ENCODE results near the gene DOCK6. TPM values are rescaled to one million over a fixed set of nuclear protein-coding genes. Genes with fewer than 3 reads are reported as not detected.

The DOCK6 gene, protein sequence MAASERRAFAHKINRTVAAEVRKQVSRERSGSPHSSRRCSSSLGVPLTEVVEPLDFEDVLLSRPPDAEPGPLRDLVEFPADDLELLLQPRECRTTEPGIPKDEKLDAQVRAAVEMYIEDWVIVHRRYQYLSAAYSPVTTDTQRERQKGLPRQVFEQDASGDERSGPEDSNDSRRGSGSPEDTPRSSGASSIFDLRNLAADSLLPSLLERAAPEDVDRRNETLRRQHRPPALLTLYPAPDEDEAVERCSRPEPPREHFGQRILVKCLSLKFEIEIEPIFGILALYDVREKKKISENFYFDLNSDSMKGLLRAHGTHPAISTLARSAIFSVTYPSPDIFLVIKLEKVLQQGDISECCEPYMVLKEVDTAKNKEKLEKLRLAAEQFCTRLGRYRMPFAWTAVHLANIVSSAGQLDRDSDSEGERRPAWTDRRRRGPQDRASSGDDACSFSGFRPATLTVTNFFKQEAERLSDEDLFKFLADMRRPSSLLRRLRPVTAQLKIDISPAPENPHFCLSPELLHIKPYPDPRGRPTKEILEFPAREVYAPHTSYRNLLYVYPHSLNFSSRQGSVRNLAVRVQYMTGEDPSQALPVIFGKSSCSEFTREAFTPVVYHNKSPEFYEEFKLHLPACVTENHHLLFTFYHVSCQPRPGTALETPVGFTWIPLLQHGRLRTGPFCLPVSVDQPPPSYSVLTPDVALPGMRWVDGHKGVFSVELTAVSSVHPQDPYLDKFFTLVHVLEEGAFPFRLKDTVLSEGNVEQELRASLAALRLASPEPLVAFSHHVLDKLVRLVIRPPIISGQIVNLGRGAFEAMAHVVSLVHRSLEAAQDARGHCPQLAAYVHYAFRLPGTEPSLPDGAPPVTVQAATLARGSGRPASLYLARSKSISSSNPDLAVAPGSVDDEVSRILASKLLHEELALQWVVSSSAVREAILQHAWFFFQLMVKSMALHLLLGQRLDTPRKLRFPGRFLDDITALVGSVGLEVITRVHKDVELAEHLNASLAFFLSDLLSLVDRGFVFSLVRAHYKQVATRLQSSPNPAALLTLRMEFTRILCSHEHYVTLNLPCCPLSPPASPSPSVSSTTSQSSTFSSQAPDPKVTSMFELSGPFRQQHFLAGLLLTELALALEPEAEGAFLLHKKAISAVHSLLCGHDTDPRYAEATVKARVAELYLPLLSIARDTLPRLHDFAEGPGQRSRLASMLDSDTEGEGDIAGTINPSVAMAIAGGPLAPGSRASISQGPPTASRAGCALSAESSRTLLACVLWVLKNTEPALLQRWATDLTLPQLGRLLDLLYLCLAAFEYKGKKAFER (N-terminal part only)
- total RNA-seq, result 1 to 10 TPM in 2 of 5 experiments, under 1 TPM in 1, not detected in 2; 0.73 to 5.2 (median 1.5) TPM
- polyA plus RNA-seq, result not detected
- total RNA-seq, result not detected

DNA sequence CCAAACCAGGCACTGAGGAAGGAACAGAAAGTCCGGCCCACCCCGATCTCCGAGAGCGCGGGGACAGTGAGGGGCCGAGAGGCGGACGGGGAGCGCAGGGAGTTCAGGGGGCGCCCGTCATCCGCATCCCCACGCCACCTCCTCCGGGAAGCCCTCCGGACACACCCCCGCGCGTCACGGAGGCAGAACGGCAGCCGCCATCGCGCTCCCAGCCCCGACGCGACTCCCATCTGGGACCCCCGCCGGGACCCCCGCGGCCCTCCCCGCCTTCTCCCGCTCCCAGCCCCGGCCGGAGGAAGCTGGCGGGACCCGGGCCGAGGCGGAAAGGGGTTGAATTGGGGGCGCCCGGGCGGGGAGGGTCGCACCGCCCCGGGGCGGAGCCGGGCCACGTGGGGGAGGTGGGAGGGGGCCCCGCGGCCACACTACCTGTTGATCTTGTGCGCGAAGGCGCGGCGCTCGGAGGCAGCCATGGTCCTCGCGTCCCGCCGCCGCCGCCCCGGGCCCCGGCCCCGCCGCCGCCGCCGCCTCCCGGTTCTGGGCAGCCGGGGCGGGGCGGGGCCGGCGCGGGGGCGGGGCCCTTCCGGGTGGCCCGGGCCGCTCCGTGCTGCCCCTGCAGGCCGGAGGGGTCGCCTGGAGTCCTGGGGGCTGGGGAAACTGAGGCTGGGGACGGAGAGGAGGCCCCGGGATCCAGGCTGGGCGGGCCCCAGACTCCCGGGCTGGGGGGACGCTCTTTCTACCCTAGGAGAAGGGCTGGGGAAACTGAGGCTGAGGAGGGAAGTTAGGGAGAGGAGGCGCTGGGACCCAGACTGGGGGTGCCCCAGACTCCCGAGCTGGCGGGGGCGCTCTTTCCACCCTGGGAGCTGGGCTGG lies at the start of gene DOCK6:
Gene DOCK6, minus strand, starts transcription at position 554 of the 869 bp plus-strand sequence. Its CDS starts 84 bp downstream, at position 470.
- Mint-ChIP-seq H3K27me3 (peaks cover 33 to 71% (median 42%) of the 10 kb centered on the region in 5 donors), H3K36me3 (no peaks in the 10 kb centered on the region), H3K9me3 (peaks cover 0 to 4% (median 0%) of the 10 kb centered on the region in 11 donors), H3K4me3 (peak within 1 kb of the TSS; percentile 49 to 85 (median 72)), H3K4me1 (peaks cover 0 to 7% (median 3%) of the 10 kb centered on the region in 7 donors), H3K27ac (no peak within 1 kb of the TSS)
- Histone ChIP-seq H3K9me3 (ENCODE audit: control insufficient read depth in 2 of 3, low read length in 3 of 3) (no peaks in the 10 kb centered on the region), H3K4me1 (ENCODE audit: control insufficient read depth in 2 of 2, insufficient read depth in 2 of 2, low read length in 2 of 2) (no peaks in the 10 kb centered on the region), H3K36me3 (ENCODE audit: control insufficient read depth in 2 of 3, insufficient read depth in 3 of 3, low read length in 3 of 3) (no peaks in the 10 kb centered on the region), H3K27ac (ENCODE audit: low read depth, low read length) (no peak within 1 kb of the TSS), H3K4me3 (ENCODE audit: low read length) (no peak within 1 kb of the TSS), H3K27me3 (ENCODE audit: control insufficient read depth in 2 of 2, insufficient read depth in 2 of 2, low read length in 2 of 2) (peaks cover 0 to 14% of the 10 kb centered on the region in 2 donors)
- CTCF ChIA-PET, result no interaction called here
- intact Hi-C loops (cut with micrococcal nuclease), result no loop called here
- POLR2A ChIA-PET, result no interaction called here
- peak; percentile 64 for ATAC-seq
- peak in 1 of 9 donors; percentile 46 for DNase-seq

DNA sequence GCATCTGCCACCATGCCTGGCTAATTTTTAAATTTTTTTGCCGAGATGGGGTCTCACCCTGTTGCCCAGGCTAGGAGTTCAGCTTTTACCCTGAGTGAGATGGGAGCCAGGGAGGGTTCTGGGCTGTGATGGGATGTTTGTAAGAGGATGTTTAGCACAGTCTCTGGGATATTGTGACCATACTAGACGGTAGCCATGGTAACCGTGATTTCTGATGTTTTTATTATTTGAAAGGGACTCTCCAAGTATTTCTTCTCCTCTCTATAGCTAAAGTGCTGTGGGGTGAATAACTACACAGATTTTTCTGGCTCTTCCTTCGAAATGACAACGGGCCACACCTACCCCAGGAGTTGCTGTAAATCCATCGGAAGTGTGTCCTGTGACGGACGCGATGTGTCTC lies 44.0 kb upstream of the DOCK6 start:
- H3K27ac ChIP-seq (ENCODE audit: low read depth, low read length), result no peak overlapping the region
- H3K27me3 Mint-ChIP-seq, result peaks cover 0 to 17% (median 7%) of the 10 kb centered on the region in 5 donors
- H3K27ac Mint-ChIP-seq, result no peak overlapping the region
- no peaks in the 10 kb centered on the region for H3K27me3 ChIP-seq (ENCODE audit: control insufficient read depth in 2 of 2, insufficient read depth in 2 of 2, low read length in 2 of 2)
- H3K9me3 Mint-ChIP-seq, result peaks cover 0 to 2% (median 0%) of the 10 kb centered on the region in 11 donors
- ATAC-seq, result no peak
- H3K4me3 Mint-ChIP-seq, result no peak overlapping the region
- H3K36me3 ChIP-seq (ENCODE audit: control insufficient read depth in 2 of 3, insufficient read depth in 3 of 3, low read length in 3 of 3), result no peaks in the 10 kb centered on the region
- no peaks in the 10 kb centered on the region for H3K9me3 ChIP-seq (ENCODE audit: control insufficient read depth in 2 of 3, low read length in 3 of 3)
- no peaks in the 10 kb centered on the region for H3K4me1 ChIP-seq (ENCODE audit: control insufficient read depth in 2 of 2, insufficient read depth in 2 of 2, low read length in 2 of 2)
- DNase-seq, result no peak
- no peak overlapping the region for H3K4me3 ChIP-seq (ENCODE audit: low read length)
- no peaks in the 10 kb centered on the region for H3K36me3 Mint-ChIP-seq
- POLR2A ChIA-PET, result no interaction called here
- CTCF ChIA-PET, result no interaction called here
- H3K4me1 Mint-ChIP-seq, result no peaks in the 10 kb centered on the region
- intact Hi-C loops (cut with micrococcal nuclease), result no loop called here

DNA sequence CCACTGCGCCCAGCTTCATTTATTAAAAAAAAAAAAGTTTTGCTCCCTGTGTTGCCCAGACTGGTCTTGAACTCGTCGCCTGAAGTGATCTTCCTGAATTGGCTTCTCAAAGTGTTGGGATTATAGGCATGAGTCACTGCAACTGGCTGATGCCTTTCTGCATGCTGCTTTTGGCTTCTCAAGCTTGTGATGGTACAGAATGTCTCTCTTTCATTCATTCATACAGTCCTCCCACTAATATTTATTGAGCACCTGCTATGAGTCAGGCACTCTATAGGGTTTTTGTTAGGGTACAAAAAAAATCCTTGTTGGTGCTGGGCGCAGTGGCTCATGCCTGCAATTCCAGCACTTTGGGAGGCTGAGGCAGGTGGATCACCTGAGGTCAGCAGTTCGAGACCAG lies 42.6 kb upstream of the DOCK6 start:
- H3K27ac Mint-ChIP-seq, result no peak overlapping the region
- Histone ChIP-seq H3K4me1 (ENCODE audit: control insufficient read depth in 2 of 2, insufficient read depth in 2 of 2, low read length in 2 of 2) (no peaks in the 10 kb centered on the region), H3K4me3 (ENCODE audit: low read length) (no peak overlapping the region), H3K27me3 (ENCODE audit: control insufficient read depth in 2 of 2, insufficient read depth in 2 of 2, low read length in 2 of 2) (no peaks in the 10 kb centered on the region), H3K9me3 (ENCODE audit: control insufficient read depth in 2 of 3, low read length in 3 of 3) (no peaks in the 10 kb centered on the region), H3K36me3 (ENCODE audit: control insufficient read depth in 2 of 3, insufficient read depth in 3 of 3, low read length in 3 of 3) (no peaks in the 10 kb centered on the region), H3K27ac (ENCODE audit: low read depth, low read length) (no peak overlapping the region)
- peaks cover 0 to 20% (median 7%) of the 10 kb centered on the region in 5 donors for H3K27me3 Mint-ChIP-seq
- DNase-seq, result no peak
- ChIA-PET CTCF (interaction anchor here (1.0 kb wide), 1 partner anchor 61 kb away, joined by 4 read pairs; no protein-coding TSS in a partner anchor), POLR2A (no interaction called here)
- H3K4me3 Mint-ChIP-seq, result no peak overlapping the region
- H3K36me3 Mint-ChIP-seq, result no peaks in the 10 kb centered on the region
- no peaks in the 10 kb centered on the region for H3K4me1 Mint-ChIP-seq
- no peaks in the 10 kb centered on the region for H3K9me3 Mint-ChIP-seq
- intact Hi-C loops (cut with micrococcal nuclease), result no loop called here
- ATAC-seq, result no peak

DNA sequence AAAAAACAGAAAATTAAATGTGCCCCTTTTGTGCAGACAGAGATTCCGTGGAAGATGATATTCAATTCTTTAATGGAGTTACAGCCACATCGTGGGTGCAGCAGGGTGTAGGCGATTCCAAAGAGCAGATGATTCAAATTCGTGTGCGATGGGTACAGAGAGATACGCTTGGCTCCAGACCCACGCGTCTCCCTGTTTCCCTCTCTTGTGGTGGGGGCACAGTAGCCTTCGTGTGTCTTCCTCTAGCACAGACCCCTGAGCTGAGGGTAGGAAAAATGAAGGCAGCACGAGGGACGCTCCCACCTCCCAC lies 38.4 kb upstream of the DOCK6 start:
- Mint-ChIP-seq H3K27ac (no peak overlapping the region), H3K9me3 (no peaks in the 10 kb centered on the region), H3K4me1 (no peaks in the 10 kb centered on the region), H3K27me3 (peaks cover 0 to 34% (median 10%) of the 10 kb centered on the region in 5 donors), H3K4me3 (no peak overlapping the region), H3K36me3 (no peaks in the 10 kb centered on the region)
- POLR2A ChIA-PET, result no interaction called here
- CTCF ChIA-PET, result no interaction called here
- DNase-seq (no peak), ATAC-seq (no peak)
- H3K27ac ChIP-seq (ENCODE audit: low read depth, low read length), result no peak overlapping the region
- no peaks in the 10 kb centered on the region for H3K27me3 ChIP-seq (ENCODE audit: control insufficient read depth in 2 of 2, insufficient read depth in 2 of 2, low read length in 2 of 2)
- intact Hi-C loops (cut with micrococcal nuclease), result no loop called here
- no peak overlapping the region for H3K4me3 ChIP-seq (ENCODE audit: low read length)
- H3K9me3 ChIP-seq (ENCODE audit: control insufficient read depth in 2 of 3, low read length in 3 of 3), result no peaks in the 10 kb centered on the region
- no peaks in the 10 kb centered on the region for H3K4me1 ChIP-seq (ENCODE audit: control insufficient read depth in 2 of 2, insufficient read depth in 2 of 2, low read length in 2 of 2)
- H3K36me3 ChIP-seq (ENCODE audit: control insufficient read depth in 2 of 3, insufficient read depth in 3 of 3, low read length in 3 of 3), result no peaks in the 10 kb centered on the region

DNA sequence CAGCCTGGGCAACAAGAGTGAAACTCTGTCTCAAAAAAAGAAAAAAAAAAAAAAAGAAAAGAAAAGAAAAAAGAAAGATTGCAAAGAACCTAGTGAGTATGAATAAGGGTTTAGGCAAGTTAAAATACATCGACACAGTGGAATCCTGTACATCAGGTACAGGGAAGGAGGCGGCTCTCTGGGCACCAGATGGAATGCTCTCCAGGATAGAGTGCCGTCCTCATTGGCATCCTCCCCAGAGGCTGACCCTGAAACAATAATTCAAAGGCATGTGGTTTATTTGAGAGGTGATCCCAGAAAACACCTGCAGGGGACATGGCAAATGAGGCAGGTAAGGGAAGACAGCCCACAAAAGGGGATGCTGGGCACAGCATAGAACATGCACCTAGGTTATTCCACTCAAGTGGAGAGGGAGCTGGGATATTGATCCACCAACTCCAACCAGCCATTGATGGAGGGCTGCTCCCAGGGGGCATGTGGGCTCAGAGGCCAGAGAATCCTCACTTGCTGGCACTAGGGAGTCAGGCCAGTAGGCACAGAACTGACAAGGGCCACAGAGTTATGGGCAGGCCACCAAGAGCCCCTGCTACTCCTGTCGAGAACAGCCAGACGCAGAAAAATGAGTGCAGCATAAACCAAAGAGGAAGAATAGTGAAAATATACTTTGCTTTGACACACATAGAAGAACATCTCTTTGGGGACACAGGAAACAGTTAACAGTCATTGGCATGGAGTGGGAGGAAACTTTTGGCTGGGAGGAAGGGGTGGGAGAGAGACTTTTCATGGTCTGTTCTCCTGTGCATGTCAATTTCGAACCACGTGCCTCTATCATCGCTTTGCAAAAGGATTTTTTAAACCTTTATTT lies 37.9 kb upstream of the DOCK6 start:
- CTCF ChIA-PET, result no interaction called here
- POLR2A ChIA-PET, result interaction anchor here (0.6 kb wide), 1 partner anchor 36 kb away, joined by 3 read pairs; no protein-coding TSS in a partner anchor
- Histone ChIP-seq H3K36me3 (ENCODE audit: control insufficient read depth in 2 of 3, insufficient read depth in 3 of 3, low read length in 3 of 3) (no peaks in the 10 kb centered on the region), H3K27me3 (ENCODE audit: control insufficient read depth in 2 of 2, insufficient read depth in 2 of 2, low read length in 2 of 2) (no peaks in the 10 kb centered on the region), H3K4me1 (ENCODE audit: control insufficient read depth in 2 of 2, insufficient read depth in 2 of 2, low read length in 2 of 2) (no peaks in the 10 kb centered on the region), H3K27ac (ENCODE audit: low read depth, low read length) (no peak overlapping the region), H3K9me3 (ENCODE audit: control insufficient read depth in 2 of 3, low read length in 3 of 3) (no peaks in the 10 kb centered on the region), H3K4me3 (ENCODE audit: low read length) (no peak overlapping the region)
- H3K4me3 Mint-ChIP-seq, result no peak overlapping the region
- no peaks in the 10 kb centered on the region for H3K36me3 Mint-ChIP-seq
- DNase-seq, result no peak
- H3K27me3 Mint-ChIP-seq, result peaks cover 0 to 39% (median 9%) of the 10 kb centered on the region in 5 donors
- no peaks in the 10 kb centered on the region for H3K4me1 Mint-ChIP-seq
- intact Hi-C loops (cut with micrococcal nuclease), result no loop called here
- ATAC-seq, result no peak
- H3K27ac Mint-ChIP-seq, result no peak overlapping the region
- no peaks in the 10 kb centered on the region for H3K9me3 Mint-ChIP-seq

Measured in naive thymus-derived CD4-positive, alpha-beta T cell (primary cell).